Body of pancreas (tissue), 4 donors: ENCODE results near the gene KCNJ11.

Experiments
- POLR2A ChIP-seq, 3 donors: fragments of 450-650 bp; IDR thresholded peaks; one replicate each; pipeline ENCODE4 v1.6.1; 2016; ENCODE audit warnings: antibody characterized with exemption in 3 of 3, mild to moderate bottlenecking in 2 of 3
- TF ChIP-seq, protein P1 (sequence below), 7 experiments: fragments of 450-650 bp in 4 of 7; fragments of 200-600 bp in 3 of 7; sonication (generic) in 3 of 7; IDR thresholded peaks; one replicate each; pipeline ENCODE4 v1.5.1; 2016 to 2019; ENCODE audit warnings: antibody characterized with exemption in 7 of 7

DNA sequence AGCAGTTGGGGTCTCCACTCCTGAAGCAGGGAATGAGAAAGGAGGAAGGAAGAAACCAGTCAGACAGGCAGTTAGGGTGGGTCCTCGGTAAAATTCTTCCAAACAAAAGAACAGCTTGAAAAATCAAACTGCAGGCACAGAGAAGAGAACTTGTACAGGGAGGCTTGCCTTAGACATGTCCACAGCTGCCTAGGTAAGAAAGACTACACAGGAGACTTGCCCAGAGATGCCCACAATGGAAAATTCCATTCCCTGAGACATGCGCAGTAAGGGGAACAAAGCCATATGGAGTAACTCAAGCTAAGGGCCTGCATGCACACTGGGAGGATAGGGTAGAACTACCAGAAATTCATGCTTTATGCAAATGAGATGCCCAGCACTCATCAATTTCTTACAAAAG is 9.8 kb downstream of the KCNJ11 start:
- TF ChIP-seq, protein P1, sequence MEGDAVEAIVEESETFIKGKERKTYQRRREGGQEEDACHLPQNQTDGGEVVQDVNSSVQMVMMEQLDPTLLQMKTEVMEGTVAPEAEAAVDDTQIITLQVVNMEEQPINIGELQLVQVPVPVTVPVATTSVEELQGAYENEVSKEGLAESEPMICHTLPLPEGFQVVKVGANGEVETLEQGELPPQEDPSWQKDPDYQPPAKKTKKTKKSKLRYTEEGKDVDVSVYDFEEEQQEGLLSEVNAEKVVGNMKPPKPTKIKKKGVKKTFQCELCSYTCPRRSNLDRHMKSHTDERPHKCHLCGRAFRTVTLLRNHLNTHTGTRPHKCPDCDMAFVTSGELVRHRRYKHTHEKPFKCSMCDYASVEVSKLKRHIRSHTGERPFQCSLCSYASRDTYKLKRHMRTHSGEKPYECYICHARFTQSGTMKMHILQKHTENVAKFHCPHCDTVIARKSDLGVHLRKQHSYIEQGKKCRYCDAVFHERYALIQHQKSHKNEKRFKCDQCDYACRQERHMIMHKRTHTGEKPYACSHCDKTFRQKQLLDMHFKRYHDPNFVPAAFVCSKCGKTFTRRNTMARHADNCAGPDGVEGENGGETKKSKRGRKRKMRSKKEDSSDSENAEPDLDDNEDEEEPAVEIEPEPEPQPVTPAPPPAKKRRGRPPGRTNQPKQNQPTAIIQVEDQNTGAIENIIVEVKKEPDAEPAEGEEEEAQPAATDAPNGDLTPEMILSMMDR (IDR thresholded peaks at IDR 0.05): no peak
- TF ChIP-seq POLR2A (IDR thresholded peaks at IDR 0.05): no peak
